Right ventricle myocardium superior (tissue), 1 donor: ENCODE data around the gene GZMM. TPM values are rescaled to one million over a fixed set of nuclear protein-coding genes. Genes with fewer than 3 reads are reported as not detected.

Experiments used
- ATAC-seq: fragments of 200-7000 bp; cut with Tn5 transposase; one replicate; pipeline ENCODE4 v1.9.1; 2020; ENCODE audit warnings: mild to moderate bottlenecking; ENCODE audit not compliant: poor library complexity
- DNase-seq: peaks from one replicate; pipeline ENCODE4 v3.0.0-alpha.2; 2020
- intact Hi-C: fragments of 100-400 bp; cut with DNase I; formaldehyde crosslinking; loops from one replicate; pipeline ENCODE4 v1.11.2; 2022
- total RNA-seq: library from RNA; stranded (reverse); fragmentation: NEBNext Ultra II Directional; extraction: Animal tissue kit (Norgen Biotek cat#: 25700); gene quantifications from one replicate; pipeline ENCODE4 v1.2.1, GENCODE V29; 2021
- donor health status: DM: no; HTN: yes; CAD: no; lungs with severe emphysema.

The GZMM gene
- total RNA-seq, 1 donor from 2014 or later: 0.32 TPM

- DNase-seq: no peak
- intact Hi-C loops: no loop called here
Measured at GRCh38 chr19:531753-532560, 11.9 kb upstream of the GZMM start, which contains the start of gene CDC34. Gene CDC34 (plus strand): TSS chr19:531760. CDS start chr19:531932, 172 bp downstream.

GRCh38 chr19:532561-533363, 11.1 kb upstream of the GZMM start:
- intact Hi-C loops: no loop called here
- DNase-seq (peak; percentile 92), ATAC-seq (peak; percentile 68)

More at GRCh38 chr19:531753-532560, 11.9 kb upstream of the GZMM start, which contains the start of gene CDC34:
- ATAC-seq: peak; percentile 7

- no peak for ATAC-seq
- DNase-seq: no peak
- intact Hi-C loops: no loop called here
Measured at GRCh38 chr19:533364-534058, 10.3 kb upstream of the GZMM start.

GRCh38 chr19:534088-534487, 9.8 kb upstream of the GZMM start:
- ATAC-seq (no peak), DNase-seq (no peak)
- intact Hi-C loops: no loop called here

GRCh38 chr19:535017-535835, 8.6 kb upstream of the GZMM start:
- no peak for ATAC-seq
- no peak for DNase-seq
- intact Hi-C loops: no loop called here

GRCh38 chr19:536031-536880, 7.6 kb upstream of the GZMM start:
- intact Hi-C loops: no loop called here

GRCh38 chr19:536881-537404, 6.9 kb upstream of the GZMM start:
- no peak for DNase-seq
- intact Hi-C loops: no loop called here
- no peak for ATAC-seq

More at GRCh38 chr19:536031-536880, 7.6 kb upstream of the GZMM start:
- ATAC-seq (no peak), DNase-seq (no peak)

- intact Hi-C loops: no loop called here
- ATAC-seq: no peak
- no peak for DNase-seq
Measured at GRCh38 chr19:538641-539428, 5.0 kb upstream of the GZMM start.

- ATAC-seq (peak; percentile 14), DNase-seq (no peak)
- intact Hi-C loops: no loop called here
Measured at GRCh38 chr19:539429-540030, 4.3 kb upstream of the GZMM start.

GRCh38 chr19:540867-541637, 2.8 kb upstream of the GZMM start:
- no peak for ATAC-seq
- intact Hi-C loops: no loop called here
- DNase-seq: no peak

- DNase-seq (no peak), ATAC-seq (no peak)
- intact Hi-C loops: no loop called here
Measured at GRCh38 chr19:541699-542098, 2.2 kb upstream of the GZMM start.

GRCh38 chr19:542173-542866, 1.5 kb upstream of the GZMM start:
- no peak for ATAC-seq
- intact Hi-C loops: no loop called here
- DNase-seq: no peak

GRCh38 chr19:547117-547516, 3.3 kb downstream of the GZMM start:
- ATAC-seq: no peak
- intact Hi-C loops: no loop called here
- DNase-seq: no peak

- ATAC-seq (no peak), DNase-seq (no peak)
- intact Hi-C loops: no loop called here
Measured at GRCh38 chr19:547836-548720, 4.2 kb downstream of the GZMM start.
